HUES48 (cell line): Measurements from ENCODE around the gene IFNGR1.

Experiments
- H3K27ac ChIP-seq: one replicate; pipeline ENCODE4 v1.7.0; 2013; ENCODE audit warnings: low read depth, low read length, inconsistent platforms
- H3K27me3 ChIP-seq: 2 replicates; pipeline ENCODE4 v1.6.1; 2013; ENCODE audit warnings: mild to moderate bottlenecking, low read length; ENCODE audit not compliant: control insufficient read depth, insufficient read depth
- H3K36me3 ChIP-seq: 2 replicates; pipeline ENCODE4 v1.6.1; 2013; ENCODE audit warnings: low read length; ENCODE audit not compliant: control insufficient read depth, insufficient read depth
- H3K4me1 ChIP-seq: 2 replicates; pipeline ENCODE4 v1.6.1; 2013; ENCODE audit warnings: mild to moderate bottlenecking, low read length; ENCODE audit not compliant: control insufficient read depth, insufficient read depth
- H3K4me3 ChIP-seq: 2 replicates; pipeline ENCODE4 v1.5.1; 2013; ENCODE audit warnings: mild to moderate bottlenecking, low read depth, low read length
- H3K9ac ChIP-seq: 2 replicates; pipeline ENCODE4 v1.6.1; 2013; ENCODE audit warnings: mild to moderate bottlenecking, low read depth, low read length, moderate library complexity
- H3K9me3 ChIP-seq: 2 replicates; pipeline ENCODE4 v1.6.1; 2013; ENCODE audit warnings: low read length; ENCODE audit not compliant: control insufficient read depth, insufficient read depth

IFNGR1 gene

GRCh38 chr6:137148306-137149034, 70.7 kb downstream of the IFNGR1 start:
- H3K4me3 ChIP-seq, result no peak overlapping the region
- no peak overlapping the region for H3K27ac ChIP-seq
- no peak overlapping the region for H3K9ac ChIP-seq
- no peaks in the 10 kb centered on the region for H3K4me1 ChIP-seq
- no peaks in the 10 kb centered on the region for H3K36me3 ChIP-seq
- H3K27me3 ChIP-seq, result no peaks in the 10 kb centered on the region
- H3K9me3 ChIP-seq, result peaks cover 3% of the 10 kb centered on the region; the same call in 1 of the 2 replicates
